ENCODE results near the gene KRT40.

Gene KRT40

DNA sequence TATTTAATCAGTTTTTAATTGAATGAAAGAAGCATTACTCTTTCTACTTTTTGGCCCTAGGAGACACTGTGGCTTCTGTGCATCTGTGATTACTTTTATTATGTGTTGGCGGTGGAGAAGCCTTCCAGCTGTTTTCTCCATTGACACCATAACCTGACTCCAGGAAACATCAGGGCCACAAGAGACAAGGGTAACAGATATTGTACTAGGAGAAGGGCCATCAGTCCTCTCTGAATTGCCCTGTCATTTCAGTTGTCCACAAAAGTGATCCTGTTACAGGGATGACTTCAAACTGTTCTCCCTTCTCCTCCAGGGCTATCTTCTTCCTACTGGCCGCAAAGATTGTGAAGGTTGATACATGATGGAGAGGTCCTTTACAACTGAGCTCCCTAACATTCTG, 32.0 kb downstream of the KRT40 start:
- DNase-seq (ENCODE audit: low read depth in 2 of 2) = no peak

DNA sequence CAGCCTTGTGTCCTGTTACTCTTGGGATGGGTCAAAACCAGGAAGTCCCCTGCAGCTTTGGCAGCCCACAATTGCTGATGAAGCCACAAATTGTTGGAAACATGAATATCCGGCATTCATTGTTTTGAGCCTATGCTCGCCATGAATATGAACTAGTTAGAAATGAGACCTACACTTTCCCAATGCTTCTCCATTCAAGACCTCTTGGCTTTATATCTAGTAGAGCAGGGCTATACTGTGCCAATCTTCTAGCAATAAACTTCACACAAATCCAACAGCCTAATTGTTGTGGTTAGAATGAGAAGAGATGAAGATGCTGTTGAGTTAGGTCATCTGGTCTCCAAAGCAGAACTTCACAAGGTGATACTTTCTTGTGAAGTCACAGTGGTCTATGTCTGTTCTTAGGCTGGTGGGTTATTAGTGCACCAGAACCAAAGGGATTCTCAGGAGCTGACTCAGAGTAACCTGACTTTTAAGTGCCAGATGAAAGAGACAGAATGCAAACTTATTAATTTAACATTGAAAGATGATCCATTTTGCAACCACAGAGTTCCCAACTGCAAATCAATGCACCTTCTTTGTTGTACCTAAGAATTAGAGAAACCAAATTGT, 33.0 kb downstream of the KRT40 start:
- DNase-seq (ENCODE audit: low read depth in 2 of 2) = no peak

DNA sequence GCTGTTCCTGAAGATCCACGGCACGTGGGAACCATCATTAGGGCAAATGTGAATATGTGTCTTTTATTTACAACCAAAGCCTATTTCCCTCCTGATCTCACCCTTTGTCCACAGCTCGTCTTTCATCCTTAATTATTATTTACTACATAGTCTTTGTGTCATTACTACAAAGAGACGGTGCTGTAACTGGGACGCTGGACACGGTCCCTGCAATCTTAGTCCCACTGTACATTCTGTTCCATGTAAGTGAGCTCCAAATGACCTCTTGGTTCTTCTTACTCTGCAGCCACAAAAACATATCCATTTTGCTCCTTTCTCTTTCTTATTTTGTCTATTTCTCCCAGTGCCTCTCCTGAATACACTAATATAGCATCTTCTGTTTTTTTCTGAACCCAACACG, 34.0 kb downstream of the KRT40 start:
- DNase-seq (ENCODE audit: low read depth in 2 of 2) = no peak

DNA sequence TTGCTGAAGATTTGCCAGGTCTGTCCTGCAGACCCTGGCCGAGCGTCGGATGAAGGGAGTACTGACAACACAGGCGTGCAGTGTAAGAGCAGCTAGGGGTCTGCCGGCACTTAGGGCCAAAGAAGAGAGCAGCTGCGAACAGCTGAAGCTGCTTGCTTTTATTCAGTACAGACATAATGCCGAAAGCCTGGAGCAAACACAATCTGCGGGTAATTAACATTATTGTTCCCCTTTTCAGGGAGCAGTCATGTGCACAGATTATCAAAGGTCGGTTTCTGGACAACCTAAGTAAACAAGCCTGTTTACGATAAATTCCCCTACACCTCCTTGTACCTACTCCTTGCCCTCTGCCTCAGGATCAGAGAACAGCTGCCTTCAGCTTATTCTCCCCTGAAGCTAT, 34.7 kb downstream of the KRT40 start:
- DNase-seq (ENCODE audit: low read depth in 2 of 2) = no peak

DNA sequence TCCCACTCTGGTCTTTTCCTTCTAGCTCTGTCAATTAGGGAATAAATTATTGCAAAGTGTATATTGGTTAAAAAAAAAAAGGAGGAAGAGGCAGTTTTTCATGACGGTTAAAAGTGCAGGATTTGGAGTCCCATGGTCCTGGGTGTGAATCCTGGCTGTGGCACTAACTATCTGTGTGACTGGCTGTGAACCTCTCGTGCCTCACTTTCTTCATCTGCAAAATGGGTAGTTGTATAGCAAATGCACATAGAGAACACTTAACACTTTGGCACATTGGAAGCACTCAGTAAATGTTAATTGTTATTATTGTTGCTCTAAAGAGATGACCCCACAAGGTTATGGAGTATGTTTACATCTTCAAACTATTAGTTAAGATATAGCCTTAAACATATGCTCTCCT, 36.2 kb downstream of the KRT40 start:
- no peak for DNase-seq (ENCODE audit: low read depth in 2 of 2)

DNA sequence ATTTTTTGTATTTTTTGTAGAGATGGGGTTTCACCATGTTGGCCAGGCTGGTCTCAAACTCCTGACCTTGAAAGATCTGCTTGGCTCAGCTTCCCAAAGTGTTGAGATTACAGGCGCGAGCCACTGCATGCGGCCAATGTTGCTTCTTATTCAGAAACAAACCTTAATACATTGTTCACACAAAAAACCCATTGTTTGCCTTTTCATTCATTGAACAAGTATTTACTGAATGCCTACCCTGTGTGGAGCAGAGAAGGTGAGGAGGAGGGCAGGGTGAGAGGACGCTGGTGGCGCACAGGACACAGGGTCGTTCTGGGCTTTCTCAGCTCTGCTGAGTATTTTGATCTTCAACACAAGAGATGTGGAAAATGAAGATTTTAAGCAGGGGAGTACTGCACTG, 38.7 kb downstream of the KRT40 start:
- no peak for DNase-seq (ENCODE audit: low read depth in 2 of 2)

DNA sequence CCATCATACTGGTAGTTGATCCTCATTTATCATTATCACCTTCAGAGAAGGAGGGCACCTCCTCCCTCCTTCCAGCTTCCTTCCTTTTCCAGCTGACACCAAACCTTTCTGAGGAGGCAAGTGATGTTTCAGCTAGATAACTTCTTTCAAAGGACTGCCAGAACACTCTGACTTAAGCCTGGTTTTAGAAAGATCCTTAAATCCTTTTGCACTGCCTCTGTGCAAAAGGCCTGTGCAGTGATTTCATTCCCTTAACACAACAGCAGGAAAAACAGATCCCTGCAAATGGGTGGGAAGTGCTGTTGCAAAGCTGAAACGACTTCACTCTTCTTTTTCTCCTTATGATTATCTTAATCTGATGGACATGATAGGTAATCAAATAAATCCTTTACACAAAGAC, 39.6 kb downstream of the KRT40 start:
- no peak for DNase-seq (ENCODE audit: low read depth in 2 of 2)

DNA sequence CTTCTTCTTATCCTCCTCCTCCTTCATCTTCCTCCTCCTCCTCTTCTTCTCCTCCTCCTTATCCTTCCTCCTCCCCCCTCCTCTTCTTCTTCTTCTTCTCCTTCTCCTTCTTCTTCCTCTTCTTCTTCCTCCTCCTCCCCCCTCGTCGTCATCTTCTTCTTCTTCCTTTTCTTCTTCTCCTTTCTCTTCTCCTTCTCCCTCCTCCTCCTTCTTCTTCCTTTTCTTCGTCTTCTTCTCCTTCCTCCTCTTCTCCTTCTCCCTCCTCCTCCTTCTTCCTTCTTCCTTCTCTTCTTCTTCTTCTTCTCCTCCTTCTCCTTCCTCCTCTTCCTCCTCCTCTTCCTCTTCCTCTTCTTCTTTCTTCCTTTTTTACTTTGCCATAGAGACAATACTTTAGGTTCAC, 41.6 kb downstream of the KRT40 start:
- no peak for DNase-seq (ENCODE audit: low read depth in 2 of 2)

DNA sequence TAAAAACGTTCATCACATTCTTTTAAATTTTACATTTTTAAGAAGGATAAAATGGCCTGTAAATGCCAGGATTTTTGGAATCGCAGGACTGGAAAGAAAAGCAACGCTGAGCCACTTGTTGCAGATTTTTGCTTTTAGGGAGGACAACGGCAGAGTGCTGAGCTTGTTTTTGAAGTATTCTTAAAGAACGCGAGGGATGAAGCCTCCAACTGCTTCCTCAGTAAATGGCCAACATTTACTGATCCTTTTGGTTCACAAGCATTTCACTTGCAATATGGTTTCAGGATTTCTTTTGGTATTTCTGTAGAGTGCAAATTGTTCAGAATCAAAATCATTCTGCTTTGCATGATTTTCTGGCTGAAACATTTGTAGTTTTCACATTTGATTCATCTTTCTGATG, 43.9 kb downstream of the KRT40 start:
- no peak for DNase-seq (ENCODE audit: low read depth in 2 of 2)

DNA sequence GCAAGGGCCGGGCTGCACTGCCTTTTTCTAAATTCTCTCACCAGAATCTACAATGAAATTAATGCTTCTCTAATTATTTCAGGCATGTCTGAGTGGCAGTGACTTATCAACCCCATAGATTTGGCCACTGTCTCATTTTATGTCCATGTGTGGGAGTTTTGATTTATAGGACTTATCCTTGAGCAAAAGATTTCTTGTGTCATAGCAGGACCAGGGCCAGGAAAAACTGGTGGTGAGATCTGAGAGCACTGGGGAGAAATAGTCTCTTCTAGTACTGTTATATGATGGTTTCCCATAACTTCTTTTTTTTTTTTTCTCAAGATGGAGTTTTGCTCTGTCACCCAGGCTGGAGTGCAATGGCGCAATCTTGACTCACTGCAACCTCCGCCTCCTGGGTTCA, 45.1 kb downstream of the KRT40 start:
- DNase-seq (ENCODE audit: low read depth in 2 of 2) = no peak

DNA sequence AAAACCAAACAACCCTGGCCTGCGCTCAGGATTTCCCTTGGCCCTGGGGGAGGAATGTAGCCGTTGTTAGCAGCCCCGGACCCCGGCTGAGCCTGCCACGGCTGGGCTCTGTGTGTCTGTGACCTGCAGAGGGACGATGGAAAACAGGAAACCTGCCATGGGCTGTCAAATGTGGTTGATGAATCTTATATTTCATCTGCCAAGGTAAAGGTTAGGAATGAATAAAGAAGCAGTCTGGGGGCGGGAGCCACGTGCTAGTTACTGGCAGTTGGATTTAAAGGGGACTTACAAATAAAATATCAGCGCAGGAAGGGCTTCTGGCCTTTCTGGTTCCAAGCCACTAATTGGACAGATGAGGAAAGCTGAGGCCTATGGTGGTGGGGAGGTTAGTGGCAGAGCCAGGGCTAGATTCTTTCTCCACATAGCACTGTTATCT, 46.7 kb downstream of the KRT40 start, which contains the start of gene KRT23:
Gene KRT23, minus strand, starts transcription at position 263 of the 436 bp plus-strand sequence. CDS start 1,043 bp downstream, outside the sequence.
- no peak for DNase-seq (ENCODE audit: low read depth in 2 of 2)

DNA sequence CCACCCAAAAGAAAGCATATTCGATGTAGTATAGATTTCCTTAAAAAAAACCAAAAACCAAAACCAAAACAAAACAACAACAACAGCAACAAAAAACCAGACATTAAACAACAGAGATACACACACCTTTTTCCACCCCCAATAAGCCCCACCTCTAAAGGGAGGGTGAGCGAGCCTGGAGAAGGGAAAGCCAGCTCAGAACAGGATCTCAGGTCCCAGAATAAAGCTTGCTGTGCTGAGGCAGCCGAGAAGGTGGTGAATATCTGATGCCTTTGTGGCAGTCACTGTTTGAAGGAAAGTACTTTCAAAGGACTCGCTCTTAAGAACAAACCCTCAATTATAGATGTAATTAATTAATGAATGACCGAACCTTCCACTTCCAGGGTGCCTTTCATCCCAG, 47.1 kb downstream of the KRT40 start:
- DNase-seq (ENCODE audit: low read depth in 2 of 2) = no peak

DNA sequence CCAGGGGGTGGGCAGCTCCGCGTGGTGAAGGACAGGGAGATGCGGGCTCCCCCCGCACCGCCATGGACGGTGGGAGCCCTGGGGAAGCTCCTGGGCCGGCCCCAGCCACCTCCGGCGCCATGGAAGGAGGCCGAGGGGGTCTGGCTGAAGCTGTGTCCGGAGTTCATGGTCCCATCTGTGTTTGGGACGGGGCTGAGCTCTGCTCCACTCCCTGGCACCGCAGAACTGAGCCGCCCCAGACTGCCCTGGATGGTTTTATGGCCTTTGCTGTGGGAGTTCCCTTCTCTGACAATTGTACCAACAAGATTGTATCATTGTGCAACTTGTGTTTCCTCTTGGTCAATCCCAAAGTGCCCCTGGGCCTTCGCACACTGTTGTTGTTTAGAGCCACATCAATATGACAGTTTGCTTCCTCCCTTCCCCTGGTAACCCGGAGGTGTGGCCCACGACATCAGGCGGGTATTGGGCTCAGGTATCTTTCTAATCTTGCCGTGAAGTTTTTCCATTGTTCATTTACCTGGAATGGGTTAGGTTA, 47.6 kb downstream of the KRT40 start:
- no peak for DNase-seq (ENCODE audit: low read depth in 2 of 2)

DNA sequence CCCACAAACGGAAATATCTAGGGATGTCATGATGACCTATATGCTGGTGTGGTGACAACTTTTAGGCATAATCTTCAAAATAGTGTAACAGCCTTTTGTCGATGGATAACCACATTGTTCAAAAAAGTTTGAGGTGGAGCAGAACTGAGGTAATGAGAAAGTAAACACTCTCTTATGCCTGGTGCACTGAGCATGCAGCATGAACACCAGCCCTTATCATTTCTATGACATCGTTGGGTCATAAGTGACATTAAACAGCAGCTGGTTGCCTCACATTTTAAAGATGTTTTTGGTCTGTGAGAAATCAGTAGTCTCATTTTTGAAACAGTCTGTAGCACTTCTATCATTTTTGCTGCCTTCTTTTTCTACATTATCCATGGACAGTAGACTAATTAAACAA, 48.5 kb downstream of the KRT40 start:
- DNase-seq (ENCODE audit: low read depth in 2 of 2) = no peak

DNA sequence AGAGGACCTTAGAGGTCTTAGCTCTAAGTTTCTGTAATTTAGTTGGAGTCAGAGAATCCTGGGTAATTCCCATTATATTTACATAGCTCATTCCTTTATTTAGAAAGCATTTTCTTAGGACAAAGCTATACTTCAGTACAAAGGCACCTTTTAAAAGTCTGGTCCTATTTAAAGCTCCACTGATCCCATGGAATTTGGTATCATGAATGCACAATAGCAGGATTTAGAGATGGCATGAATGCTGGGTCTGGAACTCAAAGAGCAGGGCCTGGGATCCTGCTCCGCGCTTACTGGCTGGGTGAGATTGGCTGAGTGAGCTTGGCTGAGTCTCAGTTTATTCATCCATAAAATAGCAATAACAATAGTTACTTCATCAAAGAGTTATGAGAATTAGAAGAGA, 51.5 kb downstream of the KRT40 start:
- DNase-seq (ENCODE audit: low read depth in 2 of 2) = no peak

DNA sequence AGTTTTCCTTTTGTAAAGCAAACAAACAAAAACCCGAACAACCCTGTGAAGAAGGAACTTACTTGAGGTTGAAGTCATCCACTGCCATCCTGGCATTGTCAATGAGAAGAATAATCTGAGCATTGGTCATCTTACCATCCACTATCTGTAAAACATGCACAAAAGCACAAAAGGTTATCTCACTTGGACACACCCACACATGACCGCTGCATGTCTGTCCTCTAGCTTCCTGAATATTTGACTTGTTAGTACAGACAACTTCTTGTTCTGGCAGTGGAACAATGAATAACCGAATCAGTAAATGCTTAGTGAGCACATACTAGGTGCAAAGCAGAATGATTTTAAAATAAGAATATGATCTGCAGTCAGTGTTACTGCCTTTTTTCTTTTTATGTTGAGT, 52.8 kb downstream of the KRT40 start:
- DNase-seq (ENCODE audit: low read depth in 2 of 2) = no peak
